Neural cell (in vitro differentiated cells): ENCODE results near the gene FBLIM1.

Experiments
- EP300 ChIP-seq: fragments of 450-650 bp; conservative IDR thresholded peaks from 2 replicates; pipeline ENCODE4 v1.6.1; 2014; ENCODE audit warnings: antibody characterized with exemption, mild to moderate bottlenecking, moderate library complexity; ENCODE audit not compliant: poor library complexity, severe bottlenecking
- RAD21 ChIP-seq: fragments of 450-650 bp; conservative IDR thresholded peaks from 2 replicates; pipeline ENCODE4 v1.6.1; 2014; ENCODE audit warnings: antibody characterized with exemption, mild to moderate bottlenecking, moderate library complexity

DNA sequence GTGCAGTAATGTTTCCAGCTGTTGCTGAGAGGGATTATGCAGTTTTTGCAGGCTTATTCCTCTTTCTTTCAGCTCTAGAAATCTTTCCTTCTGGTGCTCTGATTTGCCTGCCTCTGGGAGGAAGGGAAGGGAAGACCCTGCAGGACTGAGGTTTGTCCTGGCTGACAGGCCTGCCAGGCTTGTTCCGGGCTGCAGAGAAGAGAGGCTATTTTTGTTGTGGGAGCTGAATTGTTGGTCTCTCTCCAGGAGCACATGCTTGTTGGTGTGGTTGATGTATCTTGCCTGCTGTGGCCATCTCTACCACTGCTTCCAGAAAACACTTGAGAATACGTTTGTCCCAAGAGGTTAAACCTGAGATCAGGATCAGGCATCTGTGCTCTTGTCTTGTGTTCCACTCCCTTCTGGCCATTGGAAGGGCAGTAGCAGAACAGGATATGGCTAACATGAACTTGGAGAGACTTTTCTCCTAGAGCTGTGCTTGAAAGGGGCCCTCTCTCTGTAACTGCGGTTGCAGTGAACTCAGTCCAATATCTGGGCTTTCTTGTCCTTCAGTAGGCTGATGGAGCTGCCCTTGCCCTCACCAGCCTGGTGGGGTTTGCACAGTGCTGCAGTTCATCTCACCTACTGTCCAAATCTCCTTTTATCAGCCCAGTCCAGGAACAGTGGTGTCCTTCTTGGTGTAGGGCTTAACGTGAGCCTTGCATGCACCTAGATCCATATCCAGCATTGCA, 44.0 kb upstream of the FBLIM1 start:
- TF ChIP-seq RAD21 (no peak), EP300 (no peak)
